GM21390 (cell line): ENCODE measurements around the gene FRY.
"Not testable (repeated sequence)": the region's sequence is repeated elsewhere in the genome, so short reads cannot be mapped to it uniquely, and the experiment has no call there.

ENCODE experiments used
- ATAC-seq: cut with Tn5 transposase; IDR thresholded peaks from one replicate; pipeline ENCODE4 v1.9.1; 2021; ENCODE audit not compliant: unreplicated experiment

Gene FRY

DNA sequence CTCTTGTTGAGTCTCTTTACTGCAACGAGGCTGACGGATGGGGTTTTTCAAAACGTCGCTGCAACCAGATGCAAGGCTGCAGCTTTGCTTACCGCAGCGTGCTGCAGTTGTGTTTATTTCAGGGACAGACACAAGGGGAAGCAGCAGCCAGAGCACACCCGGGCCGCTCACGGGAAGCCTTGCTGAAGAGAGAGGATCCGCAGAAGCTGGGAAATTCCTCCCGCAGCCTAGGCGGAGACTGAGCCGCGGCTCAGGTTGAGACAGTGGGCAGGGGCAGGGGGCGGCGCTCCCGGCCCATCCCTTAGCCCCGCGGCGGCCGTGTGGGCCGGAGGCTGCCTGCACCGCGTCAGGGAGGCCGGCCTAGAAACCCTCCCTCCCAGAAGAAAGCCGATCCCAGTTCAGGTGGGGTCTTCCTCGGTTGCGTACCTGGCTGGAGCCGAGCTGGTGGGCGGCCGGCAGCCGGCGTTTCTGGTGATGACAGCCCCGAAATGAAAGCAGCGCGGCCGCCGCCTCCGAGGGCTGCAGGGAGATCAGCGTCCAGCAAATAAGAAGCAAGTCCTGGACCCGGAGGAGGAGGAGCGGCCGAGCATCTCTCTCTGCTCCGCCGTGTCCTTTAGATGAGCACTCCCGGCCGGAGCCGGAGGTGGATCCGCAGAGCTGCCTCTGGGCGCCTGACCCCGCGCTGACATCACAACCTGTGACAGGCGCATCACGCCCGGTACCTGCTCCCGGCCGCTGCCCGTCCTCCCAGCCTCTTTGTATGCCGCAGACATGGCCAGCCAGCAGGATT lies at the start of gene FRY:
FRY (plus strand) TSS at position 750 of the 790 bp plus-strand sequence; CDS start at position 772, 22 bp downstream.
- peak; percentile 79 for ATAC-seq

DNA sequence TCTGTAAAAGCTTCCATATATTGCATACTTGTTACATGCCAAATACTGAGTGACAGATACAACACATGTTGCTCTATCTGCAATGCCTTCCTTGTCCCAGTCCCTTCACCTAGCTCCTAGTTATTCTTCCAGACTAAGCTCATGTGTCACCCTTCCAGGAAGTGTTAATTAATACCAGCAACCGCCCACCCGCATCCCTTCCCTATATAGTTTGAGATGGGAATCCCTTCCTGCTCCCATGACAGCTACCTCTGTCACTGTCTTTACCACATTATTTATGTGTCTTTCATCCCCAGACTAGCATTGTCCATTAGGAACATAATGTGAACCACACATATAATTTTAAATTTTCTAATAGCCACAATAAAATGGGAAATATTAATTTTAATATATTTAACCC lies 49.5 kb upstream of the FRY start:
- no peak for ATAC-seq

DNA sequence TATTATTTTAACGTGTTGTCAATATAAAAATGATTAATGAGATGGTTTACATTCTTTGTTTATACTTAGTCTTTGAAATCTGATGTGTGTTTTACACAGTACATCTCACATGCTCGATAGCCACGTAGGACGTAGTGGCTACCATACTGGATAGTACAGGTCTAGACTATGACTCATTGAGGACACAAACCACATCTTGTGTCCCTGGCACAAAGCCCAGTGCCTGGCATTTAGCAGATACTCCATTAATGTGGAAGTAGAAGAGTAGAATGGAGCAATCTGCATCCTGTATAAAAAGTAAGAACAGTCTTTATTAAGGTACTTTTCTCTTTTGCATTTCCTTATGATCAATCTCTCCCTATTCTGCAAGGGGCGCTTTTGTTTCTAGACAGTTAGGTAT lies 49.0 kb upstream of the FRY start:
- ATAC-seq = no peak

DNA sequence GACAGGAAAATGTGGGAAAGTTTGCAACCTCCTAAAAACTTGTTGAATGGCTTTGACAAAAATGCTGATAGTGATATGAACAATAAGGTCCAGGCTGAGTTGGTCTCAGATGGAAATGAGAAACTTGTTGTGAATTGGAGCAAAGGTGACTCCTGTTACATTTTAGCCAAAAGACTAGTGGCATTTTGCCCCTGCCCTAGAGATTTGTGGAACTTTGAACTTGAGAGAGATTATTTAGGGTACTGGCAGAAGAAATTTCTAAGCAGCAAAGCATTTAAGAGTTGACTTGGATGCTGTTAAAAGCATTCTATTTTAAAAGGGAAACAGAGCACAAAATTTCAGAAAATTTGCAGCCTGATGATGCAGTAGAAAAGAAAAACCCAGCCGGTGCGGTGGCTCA lies 47.9 kb upstream of the FRY start:
- ATAC-seq = not testable (repeated sequence)

DNA sequence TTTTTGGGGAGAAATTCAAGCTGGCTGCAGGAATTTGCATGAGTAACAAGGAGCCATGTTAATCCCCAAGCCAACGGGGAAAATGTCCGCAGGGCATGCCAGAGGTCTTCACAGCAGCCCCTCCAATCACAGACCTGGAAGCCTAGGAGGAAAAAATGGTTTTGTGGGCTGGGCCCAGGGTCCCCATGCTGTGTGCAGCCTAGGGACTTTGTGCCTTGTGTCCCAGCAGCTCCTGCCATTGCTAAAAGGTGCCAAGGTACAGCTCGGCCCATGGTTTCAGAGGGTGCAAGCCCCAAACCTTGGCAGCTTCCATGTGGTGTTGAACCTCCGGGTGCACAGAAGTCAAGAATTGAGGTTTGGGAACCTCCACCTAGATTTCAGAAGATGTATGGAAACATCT lies 47.2 kb upstream of the FRY start:
- not testable (repeated sequence) for ATAC-seq

DNA sequence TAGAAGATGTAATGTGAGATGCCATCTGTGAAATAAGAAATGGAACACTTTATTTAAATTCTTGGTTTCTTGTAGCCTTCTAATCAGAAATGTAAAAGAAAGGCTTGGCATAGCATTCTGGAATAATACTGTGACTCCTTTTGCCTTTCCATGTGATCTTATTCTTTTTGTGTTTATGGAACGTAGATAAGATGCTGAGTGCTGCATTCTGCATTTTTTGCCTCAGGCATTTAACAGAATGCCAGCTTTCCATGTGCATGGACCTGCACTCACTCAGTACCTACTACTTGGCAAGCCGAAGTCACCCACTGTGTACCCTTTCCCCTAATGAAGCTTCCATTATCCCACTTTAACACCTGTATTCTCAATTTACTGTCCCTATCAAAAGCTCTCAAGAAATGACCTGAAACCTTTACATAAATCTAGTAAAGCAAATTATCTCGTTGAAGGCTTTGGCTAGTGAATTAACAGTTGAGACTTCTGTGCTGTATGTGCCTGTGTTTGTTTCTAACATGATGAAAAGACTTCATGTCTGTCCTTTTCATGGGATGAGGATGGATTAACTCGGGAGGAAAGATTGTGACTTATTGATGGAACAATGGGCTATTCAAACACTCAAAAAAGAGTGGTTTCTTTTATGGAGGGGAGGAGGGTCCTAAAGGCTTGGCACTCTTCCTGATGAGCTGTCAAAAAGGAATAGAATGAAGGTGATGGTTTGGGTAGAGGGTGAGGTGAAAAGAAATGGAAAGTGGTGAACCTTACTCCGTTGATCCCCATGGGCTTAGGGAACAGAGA lies 44.7 kb upstream of the FRY start:
- ATAC-seq = no peak

DNA sequence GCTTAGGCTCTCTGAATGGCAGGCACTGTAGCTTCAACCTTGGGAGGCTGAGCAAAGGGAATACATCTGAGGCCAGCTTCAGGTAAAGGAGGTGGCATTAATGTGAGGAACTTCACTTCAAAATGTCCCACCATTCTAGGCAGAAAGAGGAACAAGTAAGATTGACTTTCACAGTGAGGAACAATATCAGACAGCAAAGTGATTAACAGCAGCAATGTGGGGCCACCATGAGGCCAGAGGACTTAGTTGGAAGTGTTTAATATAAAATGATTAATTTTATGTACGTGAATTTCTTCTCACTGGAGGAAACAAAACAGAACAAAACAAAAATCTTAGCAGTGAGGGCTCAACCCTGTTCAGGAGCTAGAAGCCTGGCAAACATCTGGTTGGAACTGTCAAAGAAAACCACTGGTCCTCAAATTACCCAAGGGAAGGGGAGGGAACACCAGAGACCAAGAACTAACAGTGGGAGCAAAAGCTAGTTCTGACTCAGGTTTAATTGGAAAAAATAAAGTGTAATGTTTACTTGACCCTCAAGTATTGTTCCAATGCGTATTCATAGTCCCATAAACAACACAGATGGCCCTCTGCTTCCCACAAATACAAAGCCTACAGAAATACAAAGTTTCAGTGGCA lies 43.9 kb upstream of the FRY start:
- no peak for ATAC-seq

DNA sequence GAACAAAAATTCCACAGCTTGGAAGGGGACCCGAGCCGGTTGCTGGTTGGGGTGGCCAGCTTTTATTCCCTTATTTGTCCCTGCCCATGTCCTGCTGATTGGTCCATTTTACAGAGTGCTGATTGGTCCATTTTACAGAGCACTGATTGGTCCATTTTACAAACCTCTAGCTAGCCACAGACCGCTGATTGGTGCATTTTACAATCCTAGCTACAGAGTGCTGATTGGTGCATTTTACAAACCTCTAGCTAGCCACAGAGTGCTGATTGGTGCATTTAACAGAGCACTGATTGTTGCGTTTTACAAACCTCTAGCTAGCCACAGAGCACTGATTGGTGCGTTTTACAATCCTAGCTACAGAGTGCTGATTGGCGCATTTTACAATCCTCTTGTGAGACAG lies 37.2 kb upstream of the FRY start:
- ATAC-seq = not testable (repeated sequence)

DNA sequence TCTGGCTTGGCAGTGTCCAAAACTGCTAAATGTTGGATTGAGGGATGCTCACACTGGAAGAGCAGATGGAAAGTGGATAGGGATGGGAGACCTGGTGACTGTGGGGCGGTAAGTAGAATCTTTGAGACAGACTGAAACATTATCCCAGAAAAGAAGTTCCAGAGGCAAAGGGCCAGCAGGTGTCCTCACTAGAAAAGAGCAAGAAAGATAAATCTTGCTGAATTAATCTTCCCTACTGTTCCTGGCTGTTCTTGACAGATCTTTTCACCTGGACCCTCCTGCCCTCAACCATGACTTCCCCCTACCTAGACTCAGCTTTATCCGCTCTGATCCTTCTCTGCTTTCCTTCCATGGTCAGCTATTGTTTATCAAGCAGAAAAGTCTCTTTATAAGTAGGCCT lies 35.0 kb upstream of the FRY start:
- ATAC-seq = no peak

DNA sequence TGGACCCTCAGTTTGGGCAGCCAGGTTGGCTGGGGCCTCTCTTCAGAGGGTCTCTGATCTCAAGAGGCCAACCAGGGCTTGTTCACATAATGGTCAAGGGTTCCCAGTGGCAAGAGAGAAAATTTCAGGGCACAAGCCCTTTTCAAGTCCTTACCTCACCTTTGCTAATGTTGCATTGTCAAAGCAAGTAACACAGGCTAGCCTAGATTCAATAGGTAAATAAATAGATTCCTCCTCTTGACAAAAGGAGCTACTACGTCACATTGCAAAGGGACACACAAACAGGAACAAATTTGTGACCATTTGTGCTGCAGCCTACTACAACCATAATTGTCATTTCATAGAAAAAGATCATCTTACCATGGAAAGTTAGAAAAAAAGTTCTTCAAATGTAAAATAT lies 33.9 kb upstream of the FRY start:
- ATAC-seq = no peak

DNA sequence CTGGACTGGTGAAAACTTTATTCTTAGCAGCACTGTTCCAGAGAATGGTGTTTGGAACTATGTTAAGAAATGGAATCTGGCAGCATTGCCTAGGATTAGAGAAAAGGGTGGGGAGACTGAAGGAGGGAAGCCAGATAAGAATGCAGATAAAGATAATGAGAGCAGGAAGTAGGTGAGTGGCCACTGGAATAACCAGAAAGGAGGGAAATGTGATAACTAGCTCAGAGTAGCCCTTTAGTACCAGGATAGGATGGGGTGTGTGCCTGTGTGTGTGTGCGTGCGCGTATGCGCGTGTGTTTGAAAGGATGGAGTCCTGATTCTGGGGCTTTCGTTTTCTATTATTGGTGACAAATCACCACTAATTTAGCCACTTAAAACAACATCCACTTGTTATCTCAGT lies 33.4 kb upstream of the FRY start:
- no peak for ATAC-seq

DNA sequence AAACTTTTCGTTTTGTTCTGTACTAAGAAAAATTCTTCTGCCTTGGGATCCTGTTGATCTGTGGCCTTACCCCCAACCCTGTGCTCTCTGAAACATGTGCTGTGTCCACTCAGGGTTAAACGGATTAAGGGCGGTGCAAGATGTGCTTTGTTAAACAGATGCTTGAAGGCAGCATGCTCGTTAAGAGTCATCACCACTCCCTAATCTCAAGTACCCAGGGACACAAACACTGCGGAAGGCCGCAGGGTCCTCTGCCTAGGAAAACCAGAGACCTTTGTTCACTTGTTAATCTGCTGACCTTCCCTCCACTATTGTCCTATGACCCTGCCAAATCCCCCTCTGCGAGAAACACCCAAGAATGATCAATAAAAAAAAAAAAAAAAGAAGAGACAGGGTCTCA lies 30.8 kb upstream of the FRY start:
- ATAC-seq = not testable (repeated sequence)

DNA sequence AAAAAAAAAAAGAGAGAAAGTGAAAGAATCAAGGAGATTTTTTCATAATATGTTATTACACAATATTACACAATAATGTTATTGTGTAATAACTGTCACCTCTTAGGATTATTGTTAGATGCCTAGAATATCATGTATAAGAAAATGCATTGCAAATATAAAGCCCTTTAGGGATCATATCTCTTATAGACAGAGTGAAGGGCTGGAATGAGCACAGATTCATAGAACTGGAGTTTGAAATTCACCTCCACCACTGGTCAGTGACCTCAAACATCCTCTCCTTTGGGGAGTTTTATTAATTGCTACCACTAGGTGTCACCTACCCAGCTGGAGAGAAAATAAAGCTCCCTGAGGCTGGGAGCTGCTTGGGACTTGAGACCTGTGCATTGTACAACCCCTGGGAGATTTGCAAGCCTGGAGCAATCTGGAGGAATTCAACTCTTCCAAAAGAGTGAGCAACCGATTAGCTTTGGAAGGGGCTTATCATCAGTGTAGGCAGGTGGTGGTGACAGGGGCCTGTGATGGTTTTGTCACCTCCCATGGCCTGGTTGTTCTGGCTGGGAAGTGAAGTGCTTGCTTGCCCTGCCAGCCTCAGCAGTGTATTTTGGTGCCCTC lies 30.3 kb upstream of the FRY start:
- peak; percentile 88 for ATAC-seq

DNA sequence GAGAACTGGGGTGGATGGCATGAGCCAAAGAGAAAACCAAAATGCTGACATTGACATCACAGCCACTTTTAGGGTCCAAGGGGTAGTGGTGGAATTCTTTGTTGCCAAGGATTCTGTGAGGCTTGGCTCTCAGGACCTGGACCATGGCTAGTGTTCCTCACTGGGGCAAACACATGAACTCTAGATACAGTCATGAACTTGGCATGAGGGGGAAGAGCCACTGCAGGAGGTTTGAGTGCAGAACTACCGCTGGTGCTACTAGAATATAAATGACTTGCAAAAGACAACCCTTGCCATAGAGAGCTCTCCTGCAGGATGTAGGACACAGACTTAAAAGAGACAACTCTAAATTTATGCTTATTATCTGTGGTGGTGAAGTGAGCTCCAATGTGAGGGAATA lies 29.8 kb upstream of the FRY start:
- no peak for ATAC-seq

DNA sequence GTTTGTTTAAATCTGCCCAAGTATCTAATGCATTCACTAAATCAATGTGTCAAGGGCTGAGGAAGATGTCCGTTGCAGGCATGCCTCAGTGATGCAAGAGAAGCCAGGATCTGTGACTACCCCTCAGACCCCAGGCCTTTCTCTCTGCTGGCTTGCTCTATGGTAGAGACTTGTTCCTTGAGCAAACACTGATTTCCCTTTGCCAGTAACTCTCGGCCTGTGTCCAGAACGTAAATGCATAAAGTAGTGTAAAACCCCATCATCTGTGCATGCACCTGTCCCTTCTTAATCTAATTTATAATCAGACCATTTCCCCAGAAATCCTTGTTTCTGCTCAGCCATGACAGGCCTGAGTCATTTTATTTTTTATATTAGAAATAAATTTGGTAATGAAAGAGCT lies 28.7 kb upstream of the FRY start:
- ATAC-seq = no peak

DNA sequence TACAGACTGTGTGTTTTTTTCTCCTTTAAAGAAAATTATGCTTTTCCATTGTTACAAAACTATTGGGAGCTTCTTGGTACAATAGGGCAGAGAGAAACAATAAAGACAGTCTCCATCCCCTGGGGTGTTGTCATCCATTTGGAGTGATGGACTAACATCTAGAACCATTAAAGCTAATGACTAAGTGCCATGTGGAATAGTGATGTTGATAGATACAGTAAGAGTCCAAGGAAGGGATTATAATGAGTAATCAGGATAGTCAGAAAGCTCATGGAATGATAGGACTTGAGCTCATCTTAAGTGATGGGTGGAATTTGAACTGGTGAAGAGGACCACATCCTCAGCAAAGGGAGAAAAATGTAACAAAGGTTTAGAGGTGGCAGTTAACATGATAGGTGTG lies 24.1 kb upstream of the FRY start:
- no peak for ATAC-seq

DNA sequence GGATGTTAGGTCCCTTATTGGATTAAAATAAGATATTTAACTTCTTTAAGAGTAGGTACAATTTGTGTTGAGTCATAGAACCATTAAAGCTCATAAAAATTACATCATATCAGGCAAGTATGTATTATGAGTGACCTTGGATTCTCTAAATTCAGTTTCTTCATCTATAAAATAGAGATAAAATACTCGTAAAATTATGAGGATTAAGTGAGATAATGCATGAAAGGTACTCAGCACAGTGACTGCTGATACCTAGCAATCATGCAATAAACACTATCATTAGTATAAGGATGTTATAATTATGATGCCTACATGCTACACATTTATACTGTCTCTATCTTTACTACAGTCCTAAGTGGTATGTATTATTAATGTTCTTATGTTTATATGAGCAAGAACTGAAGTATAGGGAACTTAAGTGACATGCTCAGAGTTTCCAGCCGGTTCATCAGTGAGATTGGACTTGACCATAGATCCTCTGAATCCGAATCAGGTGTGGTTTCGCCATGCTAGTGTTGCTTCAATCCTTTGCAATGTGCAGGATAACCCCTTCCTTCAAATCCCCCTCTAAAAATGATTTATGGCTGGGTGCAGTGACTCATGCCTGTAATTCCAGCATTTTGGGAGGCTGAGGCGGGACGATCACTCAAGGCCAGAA lies 22.9 kb upstream of the FRY start:
- ATAC-seq = no peak

DNA sequence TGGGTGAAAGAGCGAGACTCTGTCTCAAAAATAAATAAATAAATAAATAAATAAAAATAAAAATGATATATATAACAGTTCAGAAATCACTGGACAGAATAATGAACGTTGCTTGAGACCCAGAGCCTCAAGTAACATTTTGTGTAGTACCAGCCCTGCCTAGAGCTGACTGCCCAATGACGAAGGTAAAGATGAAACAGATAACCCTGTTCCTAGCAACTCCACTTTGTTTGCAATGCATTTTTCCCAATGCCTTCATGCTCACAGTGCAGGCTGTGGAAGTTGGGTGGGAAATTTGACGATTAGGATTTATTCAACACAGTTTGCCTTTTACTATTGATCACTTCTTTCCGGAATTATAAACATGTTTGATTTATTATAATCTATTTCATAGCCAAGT lies 22.2 kb upstream of the FRY start:
- no peak for ATAC-seq

DNA sequence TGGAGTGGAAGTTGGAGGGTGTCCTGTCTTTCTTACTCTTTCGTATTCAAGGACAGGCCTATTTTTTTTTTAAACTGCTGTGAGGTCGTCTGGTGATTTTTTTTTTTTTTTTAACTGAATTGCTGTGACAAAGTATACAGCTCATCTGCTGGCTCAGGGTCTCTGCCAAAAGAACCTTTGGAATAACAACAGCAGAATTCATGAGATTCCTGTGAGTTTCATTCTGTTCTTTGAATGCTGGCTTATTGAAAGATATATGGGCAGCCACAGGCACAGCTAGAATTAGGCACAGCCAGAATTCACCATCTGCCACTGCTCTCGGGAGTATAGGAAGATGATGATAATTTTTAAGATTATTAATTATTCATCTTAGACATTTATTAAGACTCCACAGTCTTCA lies 21.4 kb upstream of the FRY start:
- ATAC-seq = no peak

DNA sequence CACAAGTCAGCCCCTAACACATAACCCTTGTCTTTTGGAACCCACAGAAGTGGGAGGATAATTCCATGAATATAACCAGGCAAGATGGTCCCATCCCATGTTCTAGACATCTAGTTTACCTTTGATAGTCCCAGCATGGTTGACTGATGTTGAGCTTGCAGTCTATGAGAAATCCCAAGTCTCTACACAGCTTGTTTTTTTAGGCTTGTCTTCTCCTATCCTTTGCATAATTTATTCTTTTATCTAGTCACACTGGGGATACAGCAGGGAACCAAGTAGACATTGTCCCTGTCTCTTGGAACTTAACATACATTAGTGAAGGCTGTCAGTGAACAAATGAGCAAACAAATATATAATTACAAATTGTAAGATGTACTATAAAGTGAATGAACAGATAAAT lies 19.6 kb upstream of the FRY start:
- no peak for ATAC-seq

DNA sequence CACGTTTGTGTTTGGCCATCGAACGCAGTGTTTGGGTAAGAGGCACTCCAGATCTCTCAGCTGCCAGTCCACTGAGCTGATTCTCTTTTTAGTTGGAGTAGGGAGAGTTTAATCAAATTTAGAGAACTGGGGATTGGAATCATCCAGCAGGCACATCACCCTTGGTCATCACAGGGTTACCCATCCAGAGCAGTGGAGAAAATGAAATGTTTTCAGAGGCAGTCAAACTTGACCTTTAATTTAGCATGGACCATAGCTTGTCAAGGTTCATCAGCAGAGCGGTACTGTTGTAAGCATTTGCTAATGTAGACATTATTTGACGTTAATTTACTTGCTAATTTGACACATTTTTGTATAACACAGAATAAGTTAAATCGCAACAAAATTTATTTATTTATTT lies 18.4 kb upstream of the FRY start:
- ATAC-seq = no peak
